HepG2 (cell line): ENCODE results near the gene NEIL3. TPM values are rescaled to one million over a fixed set of nuclear protein-coding genes. Genes with fewer than 3 reads are reported as not detected.

Source experiments
- ATAC-seq: fragments of 200-7000 bp; cut with Tn5 transposase; 3 replicates; pipeline ENCODE4 v1.9.1; 2020; ENCODE audit warnings: mild to moderate bottlenecking, moderate library complexity
- BruUV-seq: library from RNA; stranded (reverse); fragments of 400-500 nt; replicated peaks from 2 replicates; lab custom pipeline; 2021; lab: Mats Ljungman, UMichigan
- CTCF ChIA-PET: fragments of 300-600 bp; formaldehyde crosslinking; extraction: SDS; loops from one replicate; lab custom pipeline; 2021; ENCODE audit warnings: low total read pairs, inconsistent platforms, low intra/inter-chr PET ratio; lab: Yijun Ruan, JAX
- POLR2A ChIA-PET: fragments of 350-600 bp; sonication (Branson Sonifier 250); formaldehyde crosslinking; loops from one replicate; lab custom pipeline; 2020; ENCODE audit warnings: antibody characterized with exemption, inconsistent platforms; lab: Yijun Ruan, JAX
- DNase-seq: peaks from one replicate; pipeline ENCODE4 v3.0.0-alpha.2; 2015; ENCODE audit warnings: low spot score
- FAIRE-seq: peaks from 3 replicates; lab custom pipeline; 2011; peaks lifted over from hg19 to GRCh38; lab: Jason Lieb, UNC
- H2AFZ ChIP-seq: one replicate; pipeline ENCODE4 v1.6.1; 2011; ENCODE audit warnings: low read length, inconsistent platforms
- H3K27ac ChIP-seq: fragments of 300-600 bp; 3 replicates; pipeline ENCODE4 v1.8.0; 2011; ENCODE audit warnings: mixed run types, mild to moderate bottlenecking, mixed read lengths, low read length, inconsistent platforms; ENCODE audit not compliant: insufficient read depth; ENCODE audit errors: extremely low read length
- H3K27me3 ChIP-seq, 2 experiments: fragments of 200-600 bp in 1 of 2; 2 replicates in 1 of 2; 3 replicates in 1 of 2; pipeline versions ENCODE4 v1.6.0 to v1.8.0; 2011; ENCODE audit warnings: low read length in 2 of 2, mild to moderate bottlenecking in 2 of 2, moderate library complexity in 2 of 2, inconsistent platforms in 1 of 2; ENCODE audit not compliant: insufficient read depth in 2 of 2, control insufficient read depth in 1 of 2
- H3K36me3 ChIP-seq, 2 experiments: fragments of 200-600 bp in 1 of 2; replicated peaks in 1 of 2; 2 replicates in 1 of 2; 3 replicates in 1 of 2; pipeline versions ENCODE4 v1.5.1 to v1.8.0; 2011; ENCODE audit warnings: low read length in 2 of 2, inconsistent platforms in 1 of 2; ENCODE audit not compliant: insufficient read depth in 2 of 2, control insufficient read depth in 1 of 2
- H3K4me1 ChIP-seq: 2 replicates; pipeline ENCODE4 v1.5.1; 2012; ENCODE audit warnings: low read length, inconsistent platforms; ENCODE audit not compliant: insufficient read depth
- H3K4me2 ChIP-seq: 2 replicates; pipeline ENCODE4 v1.6.0; 2011; ENCODE audit warnings: low read depth, low read length, inconsistent platforms
- H3K4me3 ChIP-seq, 3 experiments: fragments of 200-600 bp in 1 of 3; sonication (generic), shearing (Covaris generic) in 1 of 3; replicated peaks in 1 of 3; 2 replicates each; pipeline ENCODE4 v1.5.1; 2011 to 2016; ENCODE audit warnings: low read length in 3 of 3, inconsistent platforms in 2 of 3, low read depth in 2 of 3, mild to moderate bottlenecking in 2 of 3, control low read depth in 1 of 3, mixed read lengths in 1 of 3; ENCODE audit not compliant: insufficient read depth in 1 of 3
- H3K79me2 ChIP-seq: one replicate; pipeline ENCODE4 v1.6.1; 2011; ENCODE audit warnings: low read length, inconsistent platforms; ENCODE audit not compliant: insufficient read depth
- H3K9ac ChIP-seq: 2 replicates; pipeline ENCODE4 v1.6.0; 2011; ENCODE audit warnings: mild to moderate bottlenecking, low read depth, low read length, inconsistent platforms; ENCODE audit not compliant: insufficient read depth
- H3K9me3 ChIP-seq: 2 replicates; pipeline ENCODE4 v1.5.1; 2012; ENCODE audit warnings: mild to moderate bottlenecking, low read length
- H4K20me1 ChIP-seq: 2 replicates; pipeline ENCODE4 v1.6.0; 2011; ENCODE audit warnings: inconsistent platforms, mild to moderate bottlenecking, low read length, moderate library complexity; ENCODE audit not compliant: insufficient read depth
- ATF7 ChIP-seq, 2 experiments: fragments of 450-650 bp in 1 of 2; sonication (generic) in 1 of 2; formaldehyde crosslinking in 1 of 2; IDR thresholded peaks; 2 replicates each; pipeline versions ENCODE4 v1.4.0 to v1.6.1; 2016 to 2020; ENCODE audit warnings: antibody characterized with exemption in 1 of 2, mild to moderate bottlenecking in 1 of 2, missing genetic modification reagents in 1 of 2
- ATF7-NPFF ChIP-seq: sonication (generic); formaldehyde crosslinking; IDR thresholded peaks from 2 replicates; pipeline ENCODE4 v1.8.1; 2023; ENCODE audit warnings: mild to moderate bottlenecking, low read depth, missing genetic modification reagents, moderate library complexity
- CBX2 ChIP-seq, 2 experiments: fragments of 200-600 bp in 1 of 2; sonication (generic); formaldehyde crosslinking in 1 of 2; IDR thresholded peaks; 2 replicates each; pipeline versions ENCODE4 v1.7.0 to v1.8.1; 2018 to 2022; ENCODE audit warnings: low read depth in 2 of 2, low read length in 1 of 2, mild to moderate bottlenecking in 1 of 2, missing genetic modification reagents in 1 of 2
- ETV5 ChIP-seq: IDR thresholded peaks from 2 replicates; pipeline ENCODE4 v1.6.1; 2018; ENCODE audit warnings: missing biosample characterization, missing genetic modification reagents, inconsistent platforms, borderline replicate concordance
- ZBTB42 ChIP-seq: sonication (generic); formaldehyde crosslinking; IDR thresholded peaks from 2 replicates; pipeline ENCODE4 v1.5.0; 2020; ENCODE audit warnings: mild to moderate bottlenecking, missing genetic modification reagents
- ZNF331 ChIP-seq: sonication (generic); formaldehyde crosslinking; IDR thresholded peaks from 2 replicates; pipeline ENCODE4 v1.4.0; 2020; ENCODE audit warnings: missing genetic modification reagents
- WGBS: methylation state at CpG from one replicate; pipeline ENCODE4 v1.1.6; 2017; ENCODE audit warnings: low lambda C conversion rate; 5-methylcytosine and 5-hydroxymethylcytosine counted together
- in situ Hi-C: cut with HindIII; loops from 2 replicates; pipeline ENCODE4 v1.10.0; 2017; ENCODE audit warnings: low pct_unique_long_range_greater_than_20kb; ENCODE audit not compliant: extremely low pct_ligation_motif_present
- intact Hi-C: fragments of 100-400 bp; cut with micrococcal nuclease; formaldehyde crosslinking; loops from one replicate; pipeline ENCODE4 v1.10.0; 2022; ENCODE audit not compliant: unreplicated experiment
- polyA plus RNA-seq, 8 experiments: library from polyadenylated mRNA; depleted of rRNA in 3 of 8; stranded (reverse) in 7 of 8; unstranded in 1 of 8; fragments of >200 nt; fragmentation: Illumina TruSeq in 4 of 8; extraction: Trizol in 4 of 8; gene quantifications; 2 replicates each; pipeline versions ENCODE4 v1.2.1 to v1.2.3, GENCODE V29; 2011 to 2016; ENCODE audit warnings: low read depth in 4 of 8, missing spikeins in 1 of 8, mixed read lengths in 1 of 8; ENCODE audit not compliant: insufficient read depth in 1 of 8
- total RNA-seq, 5 experiments: library from RNA; depleted of rRNA; stranded (reverse); fragments of >200 nt; fragmentation: Illumina TruSeq; extraction: Trizol; gene quantifications; 2 replicates each; pipeline ENCODE4 v1.2.3, GENCODE V29; 2016; ENCODE audit warnings: low read depth in 1 of 5
- TF ChIP-seq, protein P1 (sequence below): IDR thresholded peaks from 2 replicates; pipeline ENCODE4 v1.6.1; 2016; ENCODE audit warnings: control low read depth
- TF ChIP-seq, protein P2 (sequence below): sonication (generic); formaldehyde crosslinking; IDR thresholded peaks from 2 replicates; pipeline ENCODE4 v1.5.1; 2020; ENCODE audit warnings: mild to moderate bottlenecking, missing genetic modification reagents, borderline replicate concordance

Gene NEIL3
- total and polyA plus RNA-seq, 2 of the 13 experiments (the other 11 are each of a cell fraction or from before 2014, with no cell fraction given), result 3.5 to 8.4 TPM

DNA sequence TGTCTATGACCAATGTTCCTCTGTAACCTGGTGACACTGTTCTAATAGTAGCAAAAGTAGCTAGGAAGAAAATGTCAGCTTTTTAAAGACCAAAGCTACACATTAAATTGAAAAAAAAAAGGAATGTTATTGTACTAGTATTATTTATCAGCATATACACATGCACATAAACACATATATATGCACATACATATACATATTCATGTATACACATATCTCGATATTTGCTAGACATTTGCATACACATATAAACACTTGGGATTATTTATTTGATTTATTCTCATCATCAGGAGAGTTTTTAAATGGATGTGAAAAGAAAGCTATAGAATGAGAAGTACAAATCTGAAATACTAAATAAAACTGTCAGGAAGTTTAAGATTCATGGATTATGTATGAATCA is 21.3 kb upstream of the NEIL3 start (continued):
- TF ChIP-seq CBX2 (IDR thresholded peaks at IDR 0.05; ENCODE audit: low read depth, low read length), result no peak
- TF ChIP-seq CBX2 (CRISPR knock-in tag; IDR thresholded peaks at IDR 0.05; ENCODE audit: low read depth), result no peak
- no peak for TF ChIP-seq ZBTB42 (CRISPR knock-in tag)
- TF ChIP-seq, protein P1, sequence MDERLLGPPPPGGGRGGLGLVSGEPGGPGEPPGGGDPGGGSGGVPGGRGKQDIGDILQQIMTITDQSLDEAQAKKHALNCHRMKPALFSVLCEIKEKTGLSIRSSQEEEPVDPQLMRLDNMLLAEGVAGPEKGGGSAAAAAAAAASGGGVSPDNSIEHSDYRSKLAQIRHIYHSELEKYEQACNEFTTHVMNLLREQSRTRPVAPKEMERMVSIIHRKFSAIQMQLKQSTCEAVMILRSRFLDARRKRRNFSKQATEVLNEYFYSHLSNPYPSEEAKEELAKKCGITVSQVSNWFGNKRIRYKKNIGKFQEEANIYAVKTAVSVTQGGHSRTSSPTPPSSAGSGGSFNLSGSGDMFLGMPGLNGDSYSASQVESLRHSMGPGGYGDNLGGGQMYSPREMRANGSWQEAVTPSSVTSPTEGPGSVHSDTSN (CRISPR knock-in tag), result no peak
- TF ChIP-seq, protein P2, sequence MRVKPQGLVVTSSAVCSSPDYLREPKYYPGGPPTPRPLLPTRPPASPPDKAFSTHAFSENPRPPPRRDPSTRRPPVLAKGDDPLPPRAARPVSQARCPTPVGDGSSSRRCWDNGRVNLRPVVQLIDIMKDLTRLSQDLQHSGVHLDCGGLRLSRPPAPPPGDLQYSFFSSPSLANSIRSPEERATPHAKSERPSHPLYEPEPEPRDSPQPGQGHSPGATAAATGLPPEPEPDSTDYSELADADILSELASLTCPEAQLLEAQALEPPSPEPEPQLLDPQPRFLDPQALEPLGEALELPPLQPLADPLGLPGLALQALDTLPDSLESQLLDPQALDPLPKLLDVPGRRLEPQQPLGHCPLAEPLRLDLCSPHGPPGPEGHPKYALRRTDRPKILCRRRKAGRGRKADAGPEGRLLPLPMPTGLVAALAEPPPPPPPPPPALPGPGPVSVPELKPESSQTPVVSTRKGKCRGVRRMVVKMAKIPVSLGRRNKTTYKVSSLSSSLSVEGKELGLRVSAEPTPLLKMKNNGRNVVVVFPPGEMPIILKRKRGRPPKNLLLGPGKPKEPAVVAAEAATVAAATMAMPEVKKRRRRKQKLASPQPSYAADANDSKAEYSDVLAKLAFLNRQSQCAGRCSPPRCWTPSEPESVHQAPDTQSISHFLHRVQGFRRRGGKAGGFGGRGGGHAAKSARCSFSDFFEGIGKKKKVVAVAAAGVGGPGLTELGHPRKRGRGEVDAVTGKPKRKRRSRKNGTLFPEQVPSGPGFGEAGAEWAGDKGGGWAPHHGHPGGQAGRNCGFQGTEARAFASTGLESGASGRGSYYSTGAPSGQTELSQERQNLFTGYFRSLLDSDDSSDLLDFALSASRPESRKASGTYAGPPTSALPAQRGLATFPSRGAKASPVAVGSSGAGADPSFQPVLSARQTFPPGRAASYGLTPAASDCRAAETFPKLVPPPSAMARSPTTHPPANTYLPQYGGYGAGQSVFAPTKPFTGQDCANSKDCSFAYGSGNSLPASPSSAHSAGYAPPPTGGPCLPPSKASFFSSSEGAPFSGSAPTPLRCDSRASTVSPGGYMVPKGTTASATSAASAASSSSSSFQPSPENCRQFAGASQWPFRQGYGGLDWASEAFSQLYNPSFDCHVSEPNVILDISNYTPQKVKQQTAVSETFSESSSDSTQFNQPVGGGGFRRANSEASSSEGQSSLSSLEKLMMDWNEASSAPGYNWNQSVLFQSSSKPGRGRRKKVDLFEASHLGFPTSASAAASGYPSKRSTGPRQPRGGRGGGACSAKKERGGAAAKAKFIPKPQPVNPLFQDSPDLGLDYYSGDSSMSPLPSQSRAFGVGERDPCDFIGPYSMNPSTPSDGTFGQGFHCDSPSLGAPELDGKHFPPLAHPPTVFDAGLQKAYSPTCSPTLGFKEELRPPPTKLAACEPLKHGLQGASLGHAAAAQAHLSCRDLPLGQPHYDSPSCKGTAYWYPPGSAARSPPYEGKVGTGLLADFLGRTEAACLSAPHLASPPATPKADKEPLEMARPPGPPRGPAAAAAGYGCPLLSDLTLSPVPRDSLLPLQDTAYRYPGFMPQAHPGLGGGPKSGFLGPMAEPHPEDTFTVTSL (CRISPR knock-in tag), result no peak
- TF ChIP-seq ETV5, result no peak

DNA sequence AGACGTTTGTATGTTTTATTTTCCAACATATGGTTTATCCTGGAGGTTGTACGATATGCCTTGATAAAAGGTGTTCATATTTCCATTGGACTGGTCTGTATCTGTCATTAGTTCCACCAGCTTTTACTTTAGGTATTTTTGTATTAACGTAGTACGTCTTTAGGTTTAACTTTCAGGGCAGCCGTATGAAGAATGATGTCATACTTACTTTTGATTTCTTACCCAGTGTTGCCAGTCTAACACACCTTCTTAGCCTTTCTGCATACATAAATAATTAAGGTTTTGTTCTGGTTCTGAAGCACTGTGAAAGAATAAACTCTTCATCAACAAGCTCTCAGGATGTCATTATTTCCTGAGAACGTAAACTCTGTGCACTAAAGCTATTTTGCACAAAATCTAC is 18.9 kb upstream of the NEIL3 start:
- CTCF ChIA-PET, result no interaction called here
- no peaks in the 10 kb centered on the region for H3K9me3 ChIP-seq

More for the DNA sequence above, 18.9 kb upstream of the NEIL3 start:
- POLR2A ChIA-PET, result no interaction called here
- no peak overlapping the region for H3K9ac ChIP-seq
- in situ Hi-C loops (no loop called here), intact Hi-C loops (no loop called here)
- H4K20me1 ChIP-seq, result no peaks in the 10 kb centered on the region
- FAIRE-seq, result no peak
- no peaks in the 10 kb centered on the region for H3K4me1 ChIP-seq
- H3K27ac ChIP-seq, result no peak overlapping the region
- H3K79me2 ChIP-seq, result no peaks in the 10 kb centered on the region
- 50% methylated on average over 6 of the region's 6 CpGs for WGBS
- H3K36me3 ChIP-seq, result no peaks in the 10 kb centered on the region
- H3K27me3 ChIP-seq, result no peaks in the 10 kb centered on the region
- no TSS peak for BruUV-seq
- no peak overlapping the region for H2AFZ ChIP-seq
- H3K4me3 ChIP-seq, result no peak overlapping the region
- DNase-seq, result no peak
- no peak for ATAC-seq
- no peak overlapping the region for H3K4me2 ChIP-seq
- TF ChIP-seq ZNF331 (CRISPR knock-in tag) (no peak), ATF7-NPFF (CRISPR knock-in tag) (no peak), ATF7 (IDR thresholded peaks at IDR 0.05) (peak; percentile 89), ATF7 (CRISPR knock-in tag; IDR thresholded peaks at IDR 0.05) (no peak)
